Measurements from ENCODE around the gene FIBCD1.

GRCh38 chr9:130930132-130930803 is 8.8 kb downstream of the FIBCD1 start:
- TF ChIP-seq JUND (IDR thresholded peaks at IDR 0.05) (no peak), TAF1 (IDR thresholded peaks at IDR 0.05; ENCODE audit: borderline replicate concordance, low read depth, low read length) (no peak), GABPA (IDR thresholded peaks at IDR 0.05; ENCODE audit: low read depth) (no peak)
- TF ChIP-seq, protein P1, sequence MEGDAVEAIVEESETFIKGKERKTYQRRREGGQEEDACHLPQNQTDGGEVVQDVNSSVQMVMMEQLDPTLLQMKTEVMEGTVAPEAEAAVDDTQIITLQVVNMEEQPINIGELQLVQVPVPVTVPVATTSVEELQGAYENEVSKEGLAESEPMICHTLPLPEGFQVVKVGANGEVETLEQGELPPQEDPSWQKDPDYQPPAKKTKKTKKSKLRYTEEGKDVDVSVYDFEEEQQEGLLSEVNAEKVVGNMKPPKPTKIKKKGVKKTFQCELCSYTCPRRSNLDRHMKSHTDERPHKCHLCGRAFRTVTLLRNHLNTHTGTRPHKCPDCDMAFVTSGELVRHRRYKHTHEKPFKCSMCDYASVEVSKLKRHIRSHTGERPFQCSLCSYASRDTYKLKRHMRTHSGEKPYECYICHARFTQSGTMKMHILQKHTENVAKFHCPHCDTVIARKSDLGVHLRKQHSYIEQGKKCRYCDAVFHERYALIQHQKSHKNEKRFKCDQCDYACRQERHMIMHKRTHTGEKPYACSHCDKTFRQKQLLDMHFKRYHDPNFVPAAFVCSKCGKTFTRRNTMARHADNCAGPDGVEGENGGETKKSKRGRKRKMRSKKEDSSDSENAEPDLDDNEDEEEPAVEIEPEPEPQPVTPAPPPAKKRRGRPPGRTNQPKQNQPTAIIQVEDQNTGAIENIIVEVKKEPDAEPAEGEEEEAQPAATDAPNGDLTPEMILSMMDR (IDR thresholded peaks at IDR 0.05), result no peak
